Measurements from ENCODE around the gene GPR137B.

DNA sequence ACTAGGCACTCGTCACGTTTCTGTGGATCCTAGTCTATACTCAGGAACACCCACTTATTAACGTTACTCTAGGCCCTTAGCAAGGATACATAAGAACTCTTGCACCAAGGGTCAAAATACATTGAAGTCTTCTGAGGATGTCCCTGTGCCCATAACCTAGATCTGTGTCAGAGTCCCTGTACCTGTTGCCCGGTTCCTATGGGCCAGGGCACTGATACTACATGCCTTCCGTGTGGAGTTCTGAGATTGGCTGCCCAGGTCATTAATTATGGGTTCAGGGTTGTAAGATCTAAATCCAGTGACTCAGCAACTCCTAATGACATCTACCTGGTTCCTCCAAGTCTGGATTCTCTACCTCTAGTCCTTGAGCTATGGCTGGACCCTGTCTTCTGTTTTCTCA is 69.5 kb downstream of the GPR137B start:
- TF ChIP-seq, protein P1, sequence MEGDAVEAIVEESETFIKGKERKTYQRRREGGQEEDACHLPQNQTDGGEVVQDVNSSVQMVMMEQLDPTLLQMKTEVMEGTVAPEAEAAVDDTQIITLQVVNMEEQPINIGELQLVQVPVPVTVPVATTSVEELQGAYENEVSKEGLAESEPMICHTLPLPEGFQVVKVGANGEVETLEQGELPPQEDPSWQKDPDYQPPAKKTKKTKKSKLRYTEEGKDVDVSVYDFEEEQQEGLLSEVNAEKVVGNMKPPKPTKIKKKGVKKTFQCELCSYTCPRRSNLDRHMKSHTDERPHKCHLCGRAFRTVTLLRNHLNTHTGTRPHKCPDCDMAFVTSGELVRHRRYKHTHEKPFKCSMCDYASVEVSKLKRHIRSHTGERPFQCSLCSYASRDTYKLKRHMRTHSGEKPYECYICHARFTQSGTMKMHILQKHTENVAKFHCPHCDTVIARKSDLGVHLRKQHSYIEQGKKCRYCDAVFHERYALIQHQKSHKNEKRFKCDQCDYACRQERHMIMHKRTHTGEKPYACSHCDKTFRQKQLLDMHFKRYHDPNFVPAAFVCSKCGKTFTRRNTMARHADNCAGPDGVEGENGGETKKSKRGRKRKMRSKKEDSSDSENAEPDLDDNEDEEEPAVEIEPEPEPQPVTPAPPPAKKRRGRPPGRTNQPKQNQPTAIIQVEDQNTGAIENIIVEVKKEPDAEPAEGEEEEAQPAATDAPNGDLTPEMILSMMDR (IDR thresholded peaks at IDR 0.05; ENCODE audit: insufficient read depth, low read length, poor library complexity, severe bottlenecking), result no peak
- no peak for TF ChIP-seq EZH2phosphoT487 (conservative IDR thresholded peaks at IDR 0.05; ENCODE audit: low read length)

Data from SU-DHL-6 (cell line).